NCI-H345 treated with DMSO at 0.1 percent for 48 hours (cell line): Measurements from ENCODE around the gene MEGF11.

ENCODE experiments used
- DNase-seq: peaks from one replicate; lab custom pipeline; 2025; ENCODE audit not compliant: unreplicated experiment; lab: John Stamatoyannopoulos, UW

MEGF11 gene

DNA sequence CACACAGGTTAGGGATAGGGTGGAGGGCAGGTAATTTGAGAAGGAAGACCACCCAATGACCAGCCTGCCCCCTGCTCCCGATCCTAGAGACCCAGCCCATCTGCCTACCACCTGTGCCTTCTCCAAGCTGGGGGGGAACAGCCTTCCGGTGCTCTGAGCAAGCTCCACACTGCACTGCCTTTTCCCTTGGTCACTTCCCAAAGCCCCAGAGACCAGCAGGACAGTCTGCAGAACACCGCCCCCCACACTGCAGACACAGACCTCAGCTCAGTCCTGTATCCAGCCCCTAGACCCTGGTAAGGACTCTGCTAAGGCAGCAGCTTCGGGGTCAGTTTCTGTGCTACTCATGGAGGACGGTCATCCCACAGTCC, 156.9 kb downstream of the MEGF11 start:
- no peak for DNase-seq

- DNase-seq = no peak
Measured at GRCh38 chr15:66095871-66096687, 157.5 kb downstream of the MEGF11 start.

GRCh38 chr15:66094331-66094730, 159.2 kb downstream of the MEGF11 start:
- DNase-seq = no peak

DNA sequence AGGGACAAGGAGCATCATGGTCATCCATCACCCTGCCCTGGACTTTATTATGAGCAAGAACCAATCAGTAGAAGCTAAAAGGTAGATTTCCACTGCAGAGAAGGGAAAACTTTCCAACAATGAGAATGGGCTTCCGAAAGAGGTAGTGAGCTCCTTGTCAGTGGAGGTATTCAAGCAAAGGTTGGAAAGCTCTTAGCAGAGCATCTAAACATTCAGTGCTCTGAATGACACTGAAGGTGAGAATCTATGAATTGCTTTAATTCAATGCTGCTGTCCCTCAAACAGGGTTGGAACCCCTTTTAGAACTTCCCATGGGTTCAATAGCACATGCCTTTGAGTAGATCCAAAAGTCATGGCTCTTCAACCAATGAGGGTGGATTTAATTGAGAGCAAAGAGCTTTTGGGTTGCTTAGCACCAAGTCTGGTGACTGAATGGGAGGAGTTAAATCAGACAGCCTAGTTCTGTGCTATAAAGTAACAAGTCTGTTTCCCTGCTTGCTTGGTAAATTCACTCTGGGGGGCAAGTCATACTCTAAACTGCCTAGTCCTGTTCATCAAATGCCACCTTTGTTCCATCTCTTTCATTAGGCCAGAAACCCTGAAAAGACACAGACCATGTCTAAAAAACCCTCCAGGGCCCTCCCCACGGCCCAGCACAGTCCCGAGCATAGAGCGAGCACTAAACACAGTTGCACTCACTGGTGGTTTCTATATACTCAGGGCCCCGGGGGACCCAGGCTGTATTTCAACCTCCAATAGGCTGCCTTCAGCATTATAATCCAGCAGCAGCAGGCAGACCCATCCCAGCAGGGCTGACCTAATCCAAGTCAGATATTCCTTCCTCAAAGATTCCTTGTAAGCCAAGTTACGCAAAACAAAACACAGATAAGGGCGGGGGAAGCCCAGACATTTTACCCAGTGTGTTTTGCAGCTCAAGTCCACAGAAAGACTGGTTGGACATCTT, 161.2 kb downstream of the MEGF11 start:
- DNase-seq = no peak

GRCh38 chr15:66089509-66089908, 164.0 kb downstream of the MEGF11 start:
- DNase-seq = no peak

DNA sequence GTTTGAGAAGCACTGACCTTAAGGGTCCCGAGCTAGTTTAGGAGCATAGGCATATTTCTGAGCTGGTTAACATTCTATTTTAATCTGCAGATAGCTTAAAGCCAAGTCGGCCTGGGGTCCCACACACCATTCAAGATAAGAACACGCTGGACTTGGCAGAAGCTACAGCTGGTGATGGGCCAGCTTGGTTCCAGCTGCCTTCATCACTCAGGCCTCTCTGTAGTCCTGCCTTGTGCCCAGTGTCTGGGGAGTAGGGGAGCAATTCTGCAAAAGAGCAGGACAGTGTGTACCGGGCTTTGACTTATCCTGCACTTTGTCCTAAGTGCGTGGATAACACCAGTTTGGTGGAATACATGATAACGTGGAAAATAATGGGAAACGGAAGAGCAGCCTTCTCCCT, 164.5 kb downstream of the MEGF11 start:
- DNase-seq = no peak

DNA sequence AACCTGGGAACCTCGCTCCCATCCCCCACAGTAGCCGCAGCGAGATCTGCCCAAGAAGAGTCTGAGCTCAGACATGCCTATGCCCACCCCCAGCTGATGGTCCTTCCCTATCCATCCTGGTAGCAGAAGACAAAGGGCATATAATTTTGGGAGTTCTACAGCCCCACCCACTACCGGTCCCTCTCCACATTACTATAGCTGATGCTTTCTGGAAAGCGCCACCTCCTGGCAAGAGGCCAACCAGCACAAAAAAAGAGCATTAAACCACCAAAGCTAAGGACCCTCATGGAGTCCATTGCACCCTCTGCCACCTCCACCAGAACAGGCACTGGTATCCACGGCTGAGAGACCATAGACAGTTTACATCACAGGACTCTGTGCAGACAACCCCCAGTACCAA, 168.4 kb downstream of the MEGF11 start:
- DNase-seq = no peak

- no peak for DNase-seq
Measured at GRCh38 chr15:66084704-66085103, 168.8 kb downstream of the MEGF11 start.

GRCh38 chr15:66080717-66081398, 172.7 kb downstream of the MEGF11 start:
- DNase-seq = no peak

- no peak for DNase-seq
Measured at GRCh38 chr15:66078929-66079275, 174.6 kb downstream of the MEGF11 start.

- DNase-seq = no peak
Measured at GRCh38 chr15:66078196-66078928, 175.2 kb downstream of the MEGF11 start.

- DNase-seq = no peak
Measured at GRCh38 chr15:66077320-66077663, 176.3 kb downstream of the MEGF11 start.

DNA sequence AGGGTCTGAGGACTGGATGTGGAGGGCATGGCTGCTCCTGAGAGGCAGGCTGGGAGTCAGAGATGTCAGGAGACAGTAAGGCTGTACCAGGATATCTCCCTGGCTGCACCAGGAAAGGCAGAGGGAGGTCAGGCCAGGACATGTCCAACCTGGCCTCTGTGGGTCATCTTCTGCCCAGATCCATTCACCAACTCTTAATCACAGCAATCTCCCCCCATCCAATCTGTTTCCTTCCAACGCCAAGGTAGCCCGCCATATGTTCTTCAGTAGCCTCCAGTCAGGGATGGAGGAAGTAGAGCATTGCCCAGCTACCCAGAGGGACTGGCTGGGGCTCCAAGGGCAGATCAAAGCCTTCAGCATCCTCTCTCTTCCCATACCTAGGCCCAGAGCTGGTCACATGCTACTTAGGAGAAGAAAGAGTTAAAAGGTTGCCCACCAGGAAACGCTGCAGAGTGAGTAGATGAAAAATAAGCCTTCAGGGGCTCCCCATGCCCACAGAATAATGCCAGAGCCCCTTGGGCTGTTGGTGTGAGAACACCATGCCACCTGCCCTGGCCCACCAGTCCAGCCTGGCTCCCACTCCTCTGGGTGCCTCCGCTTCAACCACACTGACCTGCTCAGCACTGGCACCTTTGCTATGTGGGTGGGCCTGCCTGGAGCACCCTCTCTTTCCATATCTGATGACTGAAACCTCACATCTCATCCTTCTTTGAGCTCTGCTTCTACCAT, 176.8 kb downstream of the MEGF11 start:
- DNase-seq = no peak

DNA sequence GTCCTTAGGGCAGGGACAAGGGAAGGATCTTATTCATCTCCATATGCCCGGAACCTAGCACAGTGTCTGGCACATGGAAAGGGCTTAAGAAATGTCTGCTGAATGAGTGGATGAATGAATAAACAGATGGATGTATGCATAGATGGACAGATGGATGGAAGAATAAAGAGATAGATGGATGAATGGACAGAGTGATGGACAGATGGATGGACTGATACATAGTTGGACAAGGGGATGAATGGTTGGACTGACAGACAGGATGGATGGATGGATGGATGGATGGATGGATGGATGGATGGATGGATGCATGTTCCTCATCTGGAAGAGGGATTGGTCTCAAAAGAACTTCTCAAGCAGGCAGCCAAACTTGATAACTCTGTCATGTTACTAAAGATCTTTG, 177.6 kb downstream of the MEGF11 start:
- no peak for DNase-seq

DNA sequence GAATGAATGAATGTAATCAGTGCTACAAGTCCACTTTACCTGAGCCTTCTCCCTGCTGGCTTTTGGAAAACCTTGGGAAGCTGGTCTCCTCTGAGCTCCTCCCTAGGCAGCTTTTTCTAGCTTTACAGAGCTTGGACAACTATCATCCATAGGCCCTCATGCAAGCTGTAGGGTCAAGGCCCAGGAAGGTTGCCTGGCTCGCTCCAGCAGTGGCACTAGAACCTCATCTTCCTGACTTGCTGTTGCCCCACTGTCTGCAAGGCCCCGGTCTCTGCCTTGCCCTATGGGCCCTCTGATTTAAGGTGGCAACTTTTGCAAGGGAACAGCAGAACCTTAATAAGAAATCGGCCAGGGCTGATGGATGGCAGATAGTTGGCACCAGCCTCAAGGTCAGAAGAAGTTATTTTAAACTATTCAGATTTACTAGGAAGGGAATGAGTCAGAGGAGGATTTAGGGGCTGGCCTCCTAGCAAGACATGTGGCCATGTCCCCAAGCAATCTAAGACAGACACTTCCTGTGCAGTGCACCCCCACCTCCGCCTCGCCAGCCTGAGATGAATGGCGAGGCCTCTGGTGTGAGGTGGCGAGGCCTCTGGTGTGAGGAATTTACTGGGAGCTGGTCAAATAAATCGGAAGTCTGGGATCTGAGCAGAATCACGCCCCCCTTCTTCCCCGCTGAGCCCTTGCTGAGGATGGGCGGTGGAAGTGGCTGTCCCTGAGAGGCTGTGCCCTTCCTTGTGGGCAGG, 180.8 kb downstream of the MEGF11 start:
- DNase-seq = no peak

DNA sequence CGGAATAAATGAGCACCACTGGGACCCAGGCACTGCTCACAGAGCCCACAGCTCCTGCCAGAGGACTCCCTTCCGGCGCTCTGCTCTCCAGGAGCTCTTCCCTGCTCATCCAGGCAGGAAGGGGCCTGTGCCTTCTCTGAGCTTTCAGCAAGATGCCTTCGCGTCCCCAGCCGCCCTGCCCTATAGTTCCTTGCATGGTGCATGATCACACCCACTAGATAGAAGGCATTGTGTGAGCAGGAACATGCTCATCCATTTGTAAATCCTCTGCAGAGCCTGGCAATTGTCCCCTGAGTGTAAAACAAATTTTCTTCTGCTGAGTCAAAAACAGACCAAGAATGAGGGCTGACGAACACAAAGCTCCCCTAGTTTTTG, 181.6 kb downstream of the MEGF11 start:
- DNase-seq = no peak

GRCh38 chr15:66071160-66071920, 182.2 kb downstream of the MEGF11 start:
- DNase-seq = no peak

GRCh38 chr15:66070220-66070934, 183.2 kb downstream of the MEGF11 start:
- DNase-seq = no peak
